Measurements from ENCODE around the gene TNIK.

GRCh38 chr3:171380711-171381425, 79.3 kb downstream of the TNIK start:
- TF ChIP-seq, protein P1, sequence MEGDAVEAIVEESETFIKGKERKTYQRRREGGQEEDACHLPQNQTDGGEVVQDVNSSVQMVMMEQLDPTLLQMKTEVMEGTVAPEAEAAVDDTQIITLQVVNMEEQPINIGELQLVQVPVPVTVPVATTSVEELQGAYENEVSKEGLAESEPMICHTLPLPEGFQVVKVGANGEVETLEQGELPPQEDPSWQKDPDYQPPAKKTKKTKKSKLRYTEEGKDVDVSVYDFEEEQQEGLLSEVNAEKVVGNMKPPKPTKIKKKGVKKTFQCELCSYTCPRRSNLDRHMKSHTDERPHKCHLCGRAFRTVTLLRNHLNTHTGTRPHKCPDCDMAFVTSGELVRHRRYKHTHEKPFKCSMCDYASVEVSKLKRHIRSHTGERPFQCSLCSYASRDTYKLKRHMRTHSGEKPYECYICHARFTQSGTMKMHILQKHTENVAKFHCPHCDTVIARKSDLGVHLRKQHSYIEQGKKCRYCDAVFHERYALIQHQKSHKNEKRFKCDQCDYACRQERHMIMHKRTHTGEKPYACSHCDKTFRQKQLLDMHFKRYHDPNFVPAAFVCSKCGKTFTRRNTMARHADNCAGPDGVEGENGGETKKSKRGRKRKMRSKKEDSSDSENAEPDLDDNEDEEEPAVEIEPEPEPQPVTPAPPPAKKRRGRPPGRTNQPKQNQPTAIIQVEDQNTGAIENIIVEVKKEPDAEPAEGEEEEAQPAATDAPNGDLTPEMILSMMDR (IDR thresholded peaks at IDR 0.05): no peak
- no peak for TF ChIP-seq NRF1 (IDR thresholded peaks at IDR 0.05; ENCODE audit: low read depth, low read length)
- TF ChIP-seq NFIC (IDR thresholded peaks at IDR 0.05; ENCODE audit: borderline replicate concordance): no peak
- TF ChIP-seq, protein P2, sequence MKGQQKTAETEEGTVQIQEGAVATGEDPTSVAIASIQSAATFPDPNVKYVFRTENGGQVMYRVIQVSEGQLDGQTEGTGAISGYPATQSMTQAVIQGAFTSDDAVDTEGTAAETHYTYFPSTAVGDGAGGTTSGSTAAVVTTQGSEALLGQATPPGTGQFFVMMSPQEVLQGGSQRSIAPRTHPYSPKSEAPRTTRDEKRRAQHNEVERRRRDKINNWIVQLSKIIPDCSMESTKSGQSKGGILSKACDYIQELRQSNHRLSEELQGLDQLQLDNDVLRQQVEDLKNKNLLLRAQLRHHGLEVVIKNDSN (IDR thresholded peaks at IDR 0.05; ENCODE audit: borderline replicate concordance, low read depth): no peak
